NB4 (cell line): ENCODE data around the gene DSCAML1.

Source experiments
- DNase-seq: peaks from one replicate; pipeline ENCODE4 v3.0.0; 2010; ENCODE audit warnings: low read depth
- H3K4me3 ChIP-seq: one replicate; pipeline ENCODE4 v1.5.1; 2011; ENCODE audit warnings: mild to moderate bottlenecking, low read depth, low read length, moderate library complexity
- CTCF ChIP-seq: IDR thresholded peaks from one replicate; pipeline ENCODE4 v1.5.1; 2012; ENCODE audit warnings: low read depth, low read length
- MAX ChIP-seq: IDR thresholded peaks from 2 replicates; pipeline ENCODE4 v1.6.1; 2011; ENCODE audit warnings: low read depth, low read length
- MYC ChIP-seq: IDR thresholded peaks from 2 replicates; pipeline ENCODE4 v1.6.1; 2011; ENCODE audit warnings: low read depth, low read length
- POLR2A ChIP-seq: IDR thresholded peaks from 2 replicates; pipeline ENCODE4 v1.6.1; 2011; ENCODE audit warnings: mild to moderate bottlenecking; ENCODE audit not compliant: insufficient read length; ENCODE audit errors: extremely low read depth

Gene DSCAML1

GRCh38 chr11:117649296-117650055 lies 147.5 kb downstream of the DSCAML1 start:
- TF ChIP-seq MYC (no peak), CTCF (no peak), POLR2A (no peak), MAX (no peak)
- H3K4me3 ChIP-seq, result no peak overlapping the region
- no peak for DNase-seq

- TF ChIP-seq POLR2A (no peak), MAX (no peak), MYC (no peak), CTCF (no peak)
- no peak for DNase-seq
- no peak overlapping the region for H3K4me3 ChIP-seq
These were observed 149.1 kb downstream of the DSCAML1 start for GRCh38 chr11:117647872-117648271.

DNA sequence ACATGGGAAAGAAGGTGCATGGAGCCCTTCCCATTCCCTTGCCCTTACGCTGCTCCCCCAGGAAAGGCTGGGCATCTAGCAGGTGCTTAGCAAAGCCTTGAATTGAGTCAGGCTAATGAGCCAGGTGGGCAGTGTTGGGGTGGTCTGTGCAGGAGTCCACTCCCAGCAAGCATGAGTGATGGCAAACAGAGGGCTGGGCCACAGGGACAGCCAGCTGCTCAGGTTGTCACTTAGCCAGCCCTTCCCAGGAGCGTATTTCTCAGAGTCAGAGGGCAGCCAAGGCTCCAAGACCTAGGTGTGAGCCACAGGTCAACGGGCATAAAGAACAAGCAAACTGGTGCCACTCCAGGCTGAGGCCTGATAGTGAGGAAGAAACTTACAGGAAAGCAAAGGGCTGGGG lies 149.8 kb downstream of the DSCAML1 start:
- TF ChIP-seq MYC (no peak), POLR2A (no peak), MAX (no peak), CTCF (no peak)
- H3K4me3 ChIP-seq, result no peak overlapping the region
- DNase-seq, result no peak

DNA sequence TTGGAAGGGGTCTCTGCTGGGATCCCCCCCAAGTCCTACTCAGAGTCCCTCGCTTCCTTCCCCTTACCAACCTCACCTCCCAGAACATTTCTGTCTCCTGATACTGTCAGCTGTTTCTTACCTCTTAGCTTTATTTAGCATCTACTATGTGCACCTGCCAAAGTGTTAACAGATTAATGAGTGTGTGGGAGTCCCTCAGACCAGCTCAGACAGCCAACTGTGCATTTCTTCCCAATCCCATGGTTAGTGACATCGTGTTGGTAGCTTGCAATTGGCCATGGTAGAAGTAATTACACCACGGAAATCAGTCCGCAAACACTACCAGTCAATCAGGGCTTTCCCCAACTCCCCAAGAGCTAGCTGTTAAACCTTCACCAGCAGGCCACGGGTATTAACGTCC lies 150.6 kb downstream of the DSCAML1 start:
- no peak overlapping the region for H3K4me3 ChIP-seq
- TF ChIP-seq MAX (no peak), CTCF (no peak), MYC (no peak), POLR2A (no peak)
- DNase-seq, result no peak

GRCh38 chr11:117644403-117645155 lies 152.4 kb downstream of the DSCAML1 start:
- no peak overlapping the region for H3K4me3 ChIP-seq
- TF ChIP-seq CTCF (no peak), POLR2A (no peak), MAX (no peak), MYC (no peak)
- DNase-seq, result no peak
